ENCODE results near the gene PCMTD2. TPM values are rescaled to one million over a fixed set of nuclear protein-coding genes. Genes with fewer than 3 reads are reported as not detected.

PCMTD2 gene
- polyA plus RNA-seq, 3 donors, result 26.5 to 49.1 (median 27.6) TPM

DNA sequence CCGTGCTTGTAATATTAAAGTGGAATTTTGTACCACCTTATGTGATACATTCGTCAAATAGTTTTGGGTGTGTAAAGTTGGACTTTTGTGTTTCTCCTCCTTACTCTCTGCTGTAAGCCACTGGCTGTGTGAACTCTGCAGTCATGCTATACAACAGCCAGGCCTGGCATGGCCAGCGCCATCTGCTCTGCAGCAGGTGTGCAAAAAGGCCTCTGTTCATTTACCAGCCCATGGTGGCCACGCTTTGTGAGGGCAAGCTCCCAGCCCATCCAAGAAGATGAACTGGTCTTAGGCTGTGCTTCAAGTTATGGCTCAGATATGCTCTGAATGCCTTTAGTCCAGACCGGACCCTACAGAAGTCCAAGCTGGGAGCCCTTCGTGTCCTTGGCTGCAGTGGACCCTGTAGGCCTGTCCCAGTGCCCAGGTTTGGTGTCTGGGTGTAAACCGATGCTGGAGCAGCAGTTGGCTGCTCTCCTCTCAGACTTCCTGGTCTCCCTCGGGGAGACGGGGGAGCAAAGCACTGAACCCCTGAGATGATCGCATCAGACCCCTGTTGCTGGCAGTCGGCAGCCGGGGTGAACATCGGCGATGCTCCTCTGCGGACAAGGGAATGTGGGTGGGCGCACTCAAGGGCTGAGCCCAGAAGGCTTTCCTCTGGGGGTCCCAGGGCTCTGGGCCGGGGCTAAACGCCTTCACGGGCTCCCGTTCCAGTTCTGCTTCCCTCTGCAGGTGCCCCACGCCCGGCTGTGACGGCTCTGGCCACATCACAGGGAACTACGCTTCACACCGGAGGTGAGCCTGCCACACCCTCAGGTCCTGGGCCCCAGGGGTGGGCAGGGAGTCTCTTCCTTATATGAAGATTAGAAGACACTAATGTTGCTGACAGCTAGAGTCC lies 28.6 kb upstream of the PCMTD2 start:
- H3K9ac ChIP-seq (ENCODE audit: insufficient read depth, low read length, poor library complexity, severe bottlenecking), result no peak overlapping the region
- Mint-ChIP-seq H3K27me3 (ENCODE audit: low read depth in 3 of 3) (peaks cover 0 to 1% (median 0%) of the 10 kb centered on the region in 3 donors), H3K4me3 (no peak overlapping the region), H3K27ac (no peak overlapping the region), H3K9me3 (no peaks in the 10 kb centered on the region), H3K4me1 (no peaks in the 10 kb centered on the region), H3K36me3 (no peaks in the 10 kb centered on the region)
- H2AFZ ChIP-seq (ENCODE audit: insufficient read depth, low read depth, low read length, poor library complexity, severe bottlenecking), result no peak overlapping the region
- H3K27me3 ChIP-seq (ENCODE audit: control insufficient read depth in 2 of 2, insufficient read depth in 2 of 2, low read length in 2 of 2), result no peaks in the 10 kb centered on the region
- TF ChIP-seq, protein P1, sequence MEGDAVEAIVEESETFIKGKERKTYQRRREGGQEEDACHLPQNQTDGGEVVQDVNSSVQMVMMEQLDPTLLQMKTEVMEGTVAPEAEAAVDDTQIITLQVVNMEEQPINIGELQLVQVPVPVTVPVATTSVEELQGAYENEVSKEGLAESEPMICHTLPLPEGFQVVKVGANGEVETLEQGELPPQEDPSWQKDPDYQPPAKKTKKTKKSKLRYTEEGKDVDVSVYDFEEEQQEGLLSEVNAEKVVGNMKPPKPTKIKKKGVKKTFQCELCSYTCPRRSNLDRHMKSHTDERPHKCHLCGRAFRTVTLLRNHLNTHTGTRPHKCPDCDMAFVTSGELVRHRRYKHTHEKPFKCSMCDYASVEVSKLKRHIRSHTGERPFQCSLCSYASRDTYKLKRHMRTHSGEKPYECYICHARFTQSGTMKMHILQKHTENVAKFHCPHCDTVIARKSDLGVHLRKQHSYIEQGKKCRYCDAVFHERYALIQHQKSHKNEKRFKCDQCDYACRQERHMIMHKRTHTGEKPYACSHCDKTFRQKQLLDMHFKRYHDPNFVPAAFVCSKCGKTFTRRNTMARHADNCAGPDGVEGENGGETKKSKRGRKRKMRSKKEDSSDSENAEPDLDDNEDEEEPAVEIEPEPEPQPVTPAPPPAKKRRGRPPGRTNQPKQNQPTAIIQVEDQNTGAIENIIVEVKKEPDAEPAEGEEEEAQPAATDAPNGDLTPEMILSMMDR (IDR thresholded peaks at IDR 0.05), result no peak
- no peak overlapping the region for H3K4me2 ChIP-seq (replicated peaks; ENCODE audit: extremely low read depth, low read length, poor library complexity, severe bottlenecking)
- H3K4me3 ChIP-seq (replicated peaks in 1 of 3; ENCODE audit: low read depth in 2 of 3, low read length in 3 of 3), result no peak overlapping the region
- H3K9me3 ChIP-seq (replicated peaks in 1 of 2; ENCODE audit: control insufficient read depth in 1 of 2, insufficient read depth in 1 of 2, low read length in 2 of 2), result no peaks in the 10 kb centered on the region
- WGBS (ENCODE audit: insufficient coverage), result 94% methylated on average over 18 of the region's 25 CpGs
- H3K4me1 ChIP-seq (ENCODE audit: control insufficient read depth in 1 of 2, insufficient read depth in 2 of 2, low read length in 2 of 2), result no peaks in the 10 kb centered on the region
- intact Hi-C loops (cut with micrococcal nuclease), result no loop called here
- no peaks in the 10 kb centered on the region for H3K79me2 ChIP-seq (ENCODE audit: insufficient read depth, low read length)
- H3K27ac ChIP-seq (ENCODE audit: low read depth in 1 of 2, low read length in 2 of 2), result no peak overlapping the region
- H3K36me3 ChIP-seq (replicated peaks in 1 of 2; ENCODE audit: control insufficient read depth in 1 of 2, insufficient read depth in 2 of 2, low read length in 2 of 2), result no peaks in the 10 kb centered on the region
- no peaks in the 10 kb centered on the region for H4K20me1 ChIP-seq (ENCODE audit: insufficient read depth, low read length)
- no peak for DNase-seq

DNA sequence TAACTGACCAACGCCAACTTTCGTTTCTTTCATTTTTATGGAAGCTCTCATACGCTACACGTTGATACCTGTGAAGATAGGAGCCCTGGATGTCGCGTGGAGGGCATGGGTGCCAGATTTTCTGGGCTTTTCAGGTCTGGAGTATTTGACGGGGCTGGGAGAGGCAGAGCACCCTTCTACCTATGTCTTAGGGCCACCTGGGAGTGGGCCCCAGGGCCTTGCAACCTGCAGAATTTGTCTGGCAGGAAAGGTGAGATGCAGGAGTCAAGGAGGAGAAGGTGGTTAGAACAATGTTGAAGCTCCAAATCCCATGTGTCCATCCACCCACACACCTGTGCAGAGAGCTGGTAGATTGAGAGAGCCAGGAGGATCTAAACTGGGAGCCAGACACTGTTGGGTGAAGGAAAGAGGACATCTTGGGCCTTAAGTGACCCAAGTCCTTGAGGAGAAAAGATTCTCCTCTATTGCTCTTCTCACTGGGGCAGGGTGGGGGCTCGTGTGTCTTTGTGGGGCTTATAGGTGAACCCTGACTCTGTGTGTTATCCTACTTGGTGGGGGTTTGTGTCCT lies 27.4 kb upstream of the PCMTD2 start:
- H3K27ac Mint-ChIP-seq, result no peak overlapping the region
- WGBS (ENCODE audit: insufficient coverage), result 96% methylated on average over 7 of the region's 8 CpGs
- no peaks in the 10 kb centered on the region for H4K20me1 ChIP-seq (ENCODE audit: insufficient read depth, low read length)

More for the DNA sequence above, 27.4 kb upstream of the PCMTD2 start:
- intact Hi-C loops (cut with micrococcal nuclease), result no loop called here
- Histone ChIP-seq H3K36me3 (replicated peaks in 1 of 2; ENCODE audit: control insufficient read depth in 1 of 2, insufficient read depth in 2 of 2, low read length in 2 of 2) (no peaks in the 10 kb centered on the region), H3K4me3 (replicated peaks in 1 of 3; ENCODE audit: low read depth in 2 of 3, low read length in 3 of 3) (no peak overlapping the region), H3K4me2 (replicated peaks; ENCODE audit: extremely low read depth, low read length, poor library complexity, severe bottlenecking) (no peak overlapping the region), H3K9me3 (replicated peaks in 1 of 2; ENCODE audit: control insufficient read depth in 1 of 2, insufficient read depth in 1 of 2, low read length in 2 of 2) (no peaks in the 10 kb centered on the region), H3K79me2 (ENCODE audit: insufficient read depth, low read length) (no peaks in the 10 kb centered on the region), H3K27me3 (ENCODE audit: control insufficient read depth in 2 of 2, insufficient read depth in 2 of 2, low read length in 2 of 2) (no peaks in the 10 kb centered on the region), H3K4me1 (ENCODE audit: control insufficient read depth in 1 of 2, insufficient read depth in 2 of 2, low read length in 2 of 2) (no peaks in the 10 kb centered on the region), H3K9ac (ENCODE audit: insufficient read depth, low read length, poor library complexity, severe bottlenecking) (no peak overlapping the region), H3K27ac (ENCODE audit: low read depth in 1 of 2, low read length in 2 of 2) (no peak overlapping the region), H2AFZ (ENCODE audit: insufficient read depth, low read depth, low read length, poor library complexity, severe bottlenecking) (no peak overlapping the region)
- Mint-ChIP-seq H3K4me3 (no peak overlapping the region), H3K9me3 (no peaks in the 10 kb centered on the region), H3K36me3 (no peaks in the 10 kb centered on the region), H3K27me3 (ENCODE audit: low read depth in 3 of 3) (peaks cover 0 to 1% (median 0%) of the 10 kb centered on the region in 3 donors), H3K4me1 (no peaks in the 10 kb centered on the region)
- TF ChIP-seq, protein P1 (IDR thresholded peaks at IDR 0.05), result no peak
- no peak for DNase-seq
